ENCODE results near the gene OSTF1.

Gene OSTF1

GRCh38 chr9:75105841-75106240 lies 17.5 kb downstream of the OSTF1 start:
- peaks cover 8% of the 10 kb centered on the region; the same call in 1 of the 2 replicates for H3K79me2 ChIP-seq (ENCODE audit: insufficient read depth, low read depth)
- no peaks in the 10 kb centered on the region for H4K20me1 ChIP-seq (ENCODE audit: insufficient read depth)
- no peak overlapping the region for H2AFZ ChIP-seq (ENCODE audit: low read depth)
- no peak overlapping the region for H3K4me3 ChIP-seq (IDR thresholded peaks at IDR 0.05; ENCODE audit: insufficient read depth, low read depth, low read length)
- no peaks in the 10 kb centered on the region for H3K27me3 ChIP-seq (ENCODE audit: insufficient read depth, low read depth)
- H3K36me3 ChIP-seq (ENCODE audit: insufficient read depth) = no peaks in the 10 kb centered on the region
- H3K4me1 ChIP-seq (ENCODE audit: low read depth, poor library complexity, severe bottlenecking) = no peaks in the 10 kb centered on the region
- no peak overlapping the region for H3K4me2 ChIP-seq
- no peak overlapping the region for H3K9ac ChIP-seq
- no peak overlapping the region for H3K27ac ChIP-seq
- TF ChIP-seq CTCF (conservative IDR thresholded peaks at IDR 0.05; ENCODE audit: low read depth, low read length) = no peak

- no peaks in the 10 kb centered on the region for H3K27me3 ChIP-seq (ENCODE audit: insufficient read depth, low read depth)
- no peaks in the 10 kb centered on the region for H3K36me3 ChIP-seq (ENCODE audit: insufficient read depth)
- H3K79me2 ChIP-seq (ENCODE audit: insufficient read depth, low read depth) = peaks cover 15% of the 10 kb centered on the region
- no peak overlapping the region for H3K4me3 ChIP-seq (IDR thresholded peaks at IDR 0.05; ENCODE audit: insufficient read depth, low read depth, low read length)
- no peak overlapping the region for H3K27ac ChIP-seq
- H3K4me1 ChIP-seq (ENCODE audit: low read depth, poor library complexity, severe bottlenecking) = no peaks in the 10 kb centered on the region
- H3K9ac ChIP-seq = no peak overlapping the region
- H4K20me1 ChIP-seq (ENCODE audit: insufficient read depth) = no peaks in the 10 kb centered on the region
- no peak overlapping the region for H2AFZ ChIP-seq (ENCODE audit: low read depth)
- TF ChIP-seq CTCF (conservative IDR thresholded peaks at IDR 0.05; ENCODE audit: low read depth, low read length) = no peak
- H3K4me2 ChIP-seq = no peak overlapping the region
Observed at GRCh38 chr9:75106857-75107256, 18.5 kb downstream of the OSTF1 start.

GRCh38 chr9:75108571-75108970 lies 20.3 kb downstream of the OSTF1 start:
- TF ChIP-seq CTCF (conservative IDR thresholded peaks at IDR 0.05; ENCODE audit: low read depth, low read length) = no peak
- H2AFZ ChIP-seq (ENCODE audit: low read depth) = no peak overlapping the region
- no peaks in the 10 kb centered on the region for H3K4me1 ChIP-seq (ENCODE audit: low read depth, poor library complexity, severe bottlenecking)
- no peaks in the 10 kb centered on the region for H4K20me1 ChIP-seq (ENCODE audit: insufficient read depth)
- H3K9ac ChIP-seq = no peak overlapping the region
- no peaks in the 10 kb centered on the region for H3K27me3 ChIP-seq (ENCODE audit: insufficient read depth, low read depth)
- H3K4me2 ChIP-seq = no peak overlapping the region
- H3K36me3 ChIP-seq (ENCODE audit: insufficient read depth) = no peaks in the 10 kb centered on the region
- peaks cover 10% of the 10 kb centered on the region for H3K79me2 ChIP-seq (ENCODE audit: insufficient read depth, low read depth)
- no peak overlapping the region for H3K4me3 ChIP-seq (IDR thresholded peaks at IDR 0.05; ENCODE audit: insufficient read depth, low read depth, low read length)
- no peak overlapping the region for H3K27ac ChIP-seq

GRCh38 chr9:75109210-75109839 lies 21.0 kb downstream of the OSTF1 start:
- Histone ChIP-seq H3K4me3 (IDR thresholded peaks at IDR 0.05; ENCODE audit: insufficient read depth, low read depth, low read length) (no peak overlapping the region), H3K79me2 (ENCODE audit: insufficient read depth, low read depth) (peaks cover 10% of the 10 kb centered on the region), H3K9ac (no peak overlapping the region), H3K27me3 (ENCODE audit: insufficient read depth, low read depth) (no peaks in the 10 kb centered on the region), H3K27ac (no peak overlapping the region), H4K20me1 (ENCODE audit: insufficient read depth) (no peaks in the 10 kb centered on the region), H3K36me3 (ENCODE audit: insufficient read depth) (no peaks in the 10 kb centered on the region), H3K4me1 (ENCODE audit: low read depth, poor library complexity, severe bottlenecking) (no peaks in the 10 kb centered on the region), H2AFZ (ENCODE audit: low read depth) (no peak overlapping the region), H3K4me2 (no peak overlapping the region)
- no peak for TF ChIP-seq CTCF (conservative IDR thresholded peaks at IDR 0.05; ENCODE audit: low read depth, low read length)

Data from KMS-11 (cell line).